ENCODE measurements around the gene TPRN.

GRCh38 chr9:137175345-137175961 is 25.1 kb downstream of the TPRN start:
- TF ChIP-seq FOXP2 (optimal IDR thresholded peaks at IDR 0.05; ENCODE audit: borderline replicate concordance, extremely low read depth, extremely low read length, insufficient read depth) (no peak), POLR2AphosphoS5 (IDR thresholded peaks at IDR 0.05; ENCODE audit: low read depth, low read length) (no peak), TAF1 (IDR thresholded peaks at IDR 0.05; ENCODE audit: borderline replicate concordance, insufficient read depth, low read length) (no peak)
